ENCODE measurements around the gene GP9. TPM values are rescaled to one million over a fixed set of nuclear protein-coding genes. Genes with fewer than 3 reads are reported as not detected.
"Not testable (repeated sequence)": the region's sequence is repeated elsewhere in the genome, so short reads cannot be mapped to it uniquely, and the experiment has no call there.

GP9 gene
- total RNA-seq, 1 donor from 2014 or later = not detected

- DNase-seq (ENCODE audit: low read depth in 2 of 2) = not testable (repeated sequence)
Observed at GRCh38 chr3:129111076-129111780, 50.6 kb downstream of the GP9 start.

Other genes starting within 250 kb of the GP9 start
- 27.8 and 28.1 TPM in 2 replicates for gene ACAD9, start 181.2 kb upstream of the GP9 start, total RNA-seq
- 0.60 and 0.65 TPM in 2 replicates for gene CFAP92, start 66.7 kb upstream of the GP9 start, total RNA-seq
- 2.6 and 11.5 TPM in 2 replicates for gene EFCC1, start 59.5 kb upstream of the GP9 start, total RNA-seq
- 49.0 and 90.9 TPM in 2 replicates for gene RAB43, start 61.0 kb downstream of the GP9 start, total RNA-seq
- 45.0 and 47.9 TPM in 2 replicates for gene ISY1, start 100.3 kb downstream of the GP9 start, total RNA-seq
- 207 and 229 TPM in 2 replicates for gene CNBP, start 123.1 kb downstream of the GP9 start, total RNA-seq
- 159 and 221 TPM in 2 replicates for gene COPG1, start 188.8 kb downstream of the GP9 start, total RNA-seq
- 18.7 and 20.3 TPM in 2 replicates for gene HMCES, start 218.1 kb downstream of the GP9 start, total RNA-seq

All from lung microvascular endothelial cell (primary cell).